Panc1 (cell line): ENCODE measurements around the gene FOXP2.

ENCODE experiments used
- CTCF ChIP-seq: fragments of 450-650 bp; IDR thresholded peaks from 2 replicates; pipeline ENCODE4 v1.5.1; 2017; ENCODE audit warnings: mild to moderate bottlenecking
- SIN3A ChIP-seq: IDR thresholded peaks from 2 replicates; pipeline ENCODE4 v1.6.1; 2012; ENCODE audit warnings: low read depth, mild to moderate bottlenecking, low read length, moderate library complexity, borderline replicate concordance; ENCODE audit not compliant: insufficient read depth

DNA sequence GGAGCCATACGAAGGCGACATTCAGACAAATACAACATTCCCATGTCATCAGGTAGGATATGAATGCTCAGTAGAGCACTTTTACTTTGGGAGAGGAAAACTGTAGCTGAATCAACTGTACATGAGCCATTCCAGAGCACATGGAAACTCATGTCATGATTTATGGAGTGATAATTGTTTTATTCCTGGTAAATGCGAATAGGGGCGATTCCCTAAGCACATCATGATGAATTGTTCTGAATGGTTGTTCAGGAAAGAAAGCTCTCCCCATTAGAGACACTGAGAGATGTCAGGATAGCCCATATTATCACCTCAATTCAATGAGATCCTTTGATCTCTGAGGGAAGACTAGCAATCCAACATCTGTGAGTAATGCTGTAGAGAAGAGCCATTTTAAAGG, 243.6 kb downstream of the FOXP2 start:
- TF ChIP-seq SIN3A (no peak), CTCF (no peak)
